ENCODE measurements around the gene CEP41. TPM values are rescaled to one million over a fixed set of nuclear protein-coding genes. Genes with fewer than 3 reads are reported as not detected.
A peak's percentile ranks its signal among the peaks of the same experiment; 100 is the strongest.

CEP41 gene
- total RNA-seq, 1 experiment from 2014 or later, result 14.0 TPM

DNA sequence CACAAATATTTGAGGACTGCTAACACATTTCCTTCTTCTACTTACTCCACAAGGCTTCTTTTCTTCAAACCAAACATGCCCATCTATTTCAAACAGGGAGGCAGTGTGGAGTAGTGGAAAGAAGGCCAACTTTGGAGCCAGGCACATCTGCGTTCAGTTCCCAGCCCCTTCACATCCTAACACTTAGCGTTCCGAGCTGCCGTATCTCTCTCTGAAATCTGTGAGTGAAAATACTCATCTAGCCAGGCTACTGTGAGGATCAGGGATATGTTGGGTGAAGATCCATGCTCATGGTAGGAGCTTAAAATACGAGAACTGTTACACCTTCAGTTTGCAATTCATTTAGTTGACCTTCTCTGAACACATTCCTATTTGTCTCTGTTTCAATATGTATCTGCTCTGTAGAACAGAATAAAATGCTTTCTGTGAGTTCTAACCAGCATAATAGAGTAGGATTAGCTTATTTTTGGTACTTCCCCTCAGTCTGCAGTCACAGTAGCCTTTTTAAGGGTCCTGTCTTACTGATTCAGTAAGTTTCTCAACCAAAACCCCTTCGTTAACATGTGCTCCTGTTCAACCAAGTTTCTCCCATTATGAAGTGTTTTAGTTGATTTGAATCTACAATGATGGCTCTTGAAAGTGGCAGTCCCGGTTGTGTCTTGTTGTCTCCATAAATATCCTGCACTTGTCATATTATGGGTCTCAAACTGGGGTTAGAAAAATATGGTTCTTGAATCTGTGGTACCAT lies 47.8 kb upstream of the CEP41 start:
- H3K36me3 Mint-ChIP-seq (ENCODE audit: insufficient read depth, unreplicated experiment), result peaks cover 9% of the 10 kb centered on the region
- DNase-seq (ENCODE audit: unreplicated experiment), result no peak
- no peak overlapping the region for H3K27ac Mint-ChIP-seq (ENCODE audit: low read depth, unreplicated experiment)
- H3K9me3 Mint-ChIP-seq (ENCODE audit: unreplicated experiment), result peaks cover 10% of the 10 kb centered on the region
- TF ChIP-seq, protein P1, sequence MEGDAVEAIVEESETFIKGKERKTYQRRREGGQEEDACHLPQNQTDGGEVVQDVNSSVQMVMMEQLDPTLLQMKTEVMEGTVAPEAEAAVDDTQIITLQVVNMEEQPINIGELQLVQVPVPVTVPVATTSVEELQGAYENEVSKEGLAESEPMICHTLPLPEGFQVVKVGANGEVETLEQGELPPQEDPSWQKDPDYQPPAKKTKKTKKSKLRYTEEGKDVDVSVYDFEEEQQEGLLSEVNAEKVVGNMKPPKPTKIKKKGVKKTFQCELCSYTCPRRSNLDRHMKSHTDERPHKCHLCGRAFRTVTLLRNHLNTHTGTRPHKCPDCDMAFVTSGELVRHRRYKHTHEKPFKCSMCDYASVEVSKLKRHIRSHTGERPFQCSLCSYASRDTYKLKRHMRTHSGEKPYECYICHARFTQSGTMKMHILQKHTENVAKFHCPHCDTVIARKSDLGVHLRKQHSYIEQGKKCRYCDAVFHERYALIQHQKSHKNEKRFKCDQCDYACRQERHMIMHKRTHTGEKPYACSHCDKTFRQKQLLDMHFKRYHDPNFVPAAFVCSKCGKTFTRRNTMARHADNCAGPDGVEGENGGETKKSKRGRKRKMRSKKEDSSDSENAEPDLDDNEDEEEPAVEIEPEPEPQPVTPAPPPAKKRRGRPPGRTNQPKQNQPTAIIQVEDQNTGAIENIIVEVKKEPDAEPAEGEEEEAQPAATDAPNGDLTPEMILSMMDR (IDR thresholded peaks at IDR 0.05; ENCODE audit: unreplicated experiment), result no peak
- H3K4me1 Mint-ChIP-seq (ENCODE audit: insufficient read depth, unreplicated experiment), result peaks cover 33% of the 10 kb centered on the region
- no peaks in the 10 kb centered on the region for H3K27me3 Mint-ChIP-seq (ENCODE audit: insufficient read depth, unreplicated experiment)
- BruUV-seq (replicated peaks), result no TSS peak
- ChIA-PET POLR2A (interaction anchor here (0.6 to 1.5 kb wide), 2 partner anchors 9 to 97 kb away, joined by 3 read pairs; no protein-coding TSS in a partner anchor), CTCF (interaction anchor here (0.7 to 0.9 kb wide), 3 partner anchors 15 to 427 kb away, joined by 3 read pairs; no protein-coding TSS in a partner anchor)
- H3K4me3 Mint-ChIP-seq (ENCODE audit: unreplicated experiment), result no peak overlapping the region
- intact Hi-C loops (cut with micrococcal nuclease), result loop anchor here (10.0 kb wide), 1 partner anchor 414 kb away; the partner anchor contains the start of gene KLHDC10

GRCh38 chr7:130486954-130487436 lies 46.2 kb upstream of the CEP41 start:
- peak; percentile 63 for DNase-seq (ENCODE audit: unreplicated experiment)
- BruUV-seq (replicated peaks), result no TSS peak
- ChIA-PET CTCF (interaction anchor here (0.5 to 0.8 kb wide), 6 partner anchors 17 to 352 kb away, joined by 3 to 4 read pairs (median 3); no protein-coding TSS in a partner anchor), POLR2A (interaction anchor here (0.5 to 1.2 kb wide), 6 partner anchors 20 to 281 kb away, joined by 3 to 5 read pairs (median 4); no protein-coding TSS in a partner anchor)
- intact Hi-C loops (cut with micrococcal nuclease), result loop anchor here (1.0 to 10.0 kb wide), 3 partner anchors 124 to 412 kb away; partner anchors contain the start of gene KLHDC10
- no peaks in the 10 kb centered on the region for H3K27me3 Mint-ChIP-seq (ENCODE audit: insufficient read depth, unreplicated experiment)
- peak overlapping the region; percentile 93 for H3K4me3 Mint-ChIP-seq (ENCODE audit: unreplicated experiment)
- H3K36me3 Mint-ChIP-seq (ENCODE audit: insufficient read depth, unreplicated experiment), result no peaks in the 10 kb centered on the region
- TF ChIP-seq, protein P1 (IDR thresholded peaks at IDR 0.05; ENCODE audit: unreplicated experiment), result no peak
- peaks cover 10% of the 10 kb centered on the region for H3K9me3 Mint-ChIP-seq (ENCODE audit: unreplicated experiment)
- peaks cover 33% of the 10 kb centered on the region for H3K4me1 Mint-ChIP-seq (ENCODE audit: insufficient read depth, unreplicated experiment)
- H3K27ac Mint-ChIP-seq (ENCODE audit: low read depth, unreplicated experiment), result peak overlapping the region; percentile 91

DNA sequence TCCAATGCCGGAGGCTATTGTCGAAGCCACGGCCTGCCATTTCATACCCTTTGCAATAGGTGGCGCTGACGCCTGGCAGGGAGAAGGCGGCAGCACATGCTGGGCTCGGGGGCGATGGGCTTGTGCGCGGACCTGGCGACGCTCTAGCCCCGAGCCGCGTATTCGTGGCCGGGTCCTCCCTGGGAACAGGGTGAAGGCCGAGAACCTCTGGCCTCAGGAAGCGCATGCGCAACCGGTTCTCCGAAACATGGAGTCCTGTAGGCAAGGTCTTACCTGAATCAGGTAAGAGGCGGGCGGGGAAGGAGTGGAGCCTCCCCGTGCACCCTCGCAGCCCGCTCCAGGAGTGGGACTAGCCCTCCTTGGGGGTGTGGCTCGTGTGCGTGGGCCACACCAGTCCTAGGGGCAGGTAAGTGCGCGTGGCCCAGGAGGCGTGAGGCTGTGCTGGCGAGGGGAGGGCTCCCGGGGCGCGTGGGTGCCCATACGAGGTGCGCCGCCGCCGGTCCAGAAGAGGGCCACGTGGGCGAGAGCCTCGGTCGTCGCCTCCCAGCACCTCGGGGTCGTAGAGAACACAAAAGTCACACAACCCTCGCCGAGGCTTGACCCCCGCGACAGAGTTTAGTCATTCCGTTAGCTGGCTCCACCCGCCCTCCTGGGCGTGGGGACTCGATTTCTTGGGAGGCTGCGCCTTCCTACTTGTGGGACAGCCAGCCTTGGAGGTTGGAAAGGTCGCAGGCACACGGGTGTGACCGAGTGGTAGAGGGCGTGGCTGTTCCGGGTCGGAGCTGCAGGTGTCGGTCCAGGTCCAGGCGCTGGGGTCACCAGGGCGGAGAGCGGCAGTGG lies 45.5 kb upstream of the CEP41 start:
- TF ChIP-seq, protein P1 (IDR thresholded peaks at IDR 0.05; ENCODE audit: unreplicated experiment), result peak; percentile 83
- BruUV-seq (replicated peaks), result TSS peak; percentile 44
- no peaks in the 10 kb centered on the region for H3K27me3 Mint-ChIP-seq (ENCODE audit: insufficient read depth, unreplicated experiment)
- peaks cover 10% of the 10 kb centered on the region for H3K9me3 Mint-ChIP-seq (ENCODE audit: unreplicated experiment)
- POLR2A ChIA-PET, result interaction anchor here (0.6 to 1.2 kb wide), 4 partner anchors 20 to 281 kb away, joined by 3 to 5 read pairs (median 4); no protein-coding TSS in a partner anchor
- no peaks in the 10 kb centered on the region for H3K36me3 Mint-ChIP-seq (ENCODE audit: insufficient read depth, unreplicated experiment)
- peak overlapping the region; percentile 91 for H3K27ac Mint-ChIP-seq (ENCODE audit: low read depth, unreplicated experiment)
- intact Hi-C loops (cut with micrococcal nuclease), result loop anchor here (1.0 to 10.0 kb wide), 3 partner anchors 124 to 412 kb away; partner anchors contain the start of gene KLHDC10
- peak; percentile 89 for DNase-seq (ENCODE audit: unreplicated experiment)
- peaks cover 33% of the 10 kb centered on the region for H3K4me1 Mint-ChIP-seq (ENCODE audit: insufficient read depth, unreplicated experiment)
- CTCF ChIA-PET, result interaction anchor here (0.7 kb wide), 2 partner anchors 18 to 352 kb away, joined by 3 to 4 read pairs; no protein-coding TSS in a partner anchor
- H3K4me3 Mint-ChIP-seq (ENCODE audit: unreplicated experiment), result peak overlapping the region; percentile 93

Data from MCF 10A (cell line).